Retinal pigment epithelial cell (primary cell): Measurements from ENCODE around the gene NT5M.

Source experiments
- DNase-seq: peaks from one replicate; pipeline ENCODE4 v3.0.0-alpha.2; 2010; ENCODE audit warnings: low read depth
- H3K4me3 ChIP-seq: 2 replicates; pipeline ENCODE4 v1.5.1; 2011; ENCODE audit warnings: mild to moderate bottlenecking, low read length, control low read depth, moderate library complexity
- CTCF ChIP-seq: conservative IDR thresholded peaks from 2 replicates; pipeline ENCODE4 v1.5.1; 2011; ENCODE audit warnings: low read depth, low read length, control low read depth, inconsistent platforms

The NT5M gene

GRCh38 chr17:17352836-17353624 is 49.9 kb downstream of the NT5M start:
- H3K4me3 ChIP-seq, result no peak overlapping the region
- TF ChIP-seq CTCF, result no peak
- no peak for DNase-seq

GRCh38 chr17:17353625-17354484 is 50.7 kb downstream of the NT5M start:
- DNase-seq, result no peak

GRCh38 chr17:17354560-17355349 is 51.6 kb downstream of the NT5M start:
- TF ChIP-seq CTCF, result peak; percentile 84
- H3K4me3 ChIP-seq, result no peak overlapping the region
- no peak for DNase-seq

More at GRCh38 chr17:17353625-17354484, 50.7 kb downstream of the NT5M start:
- no peak overlapping the region for H3K4me3 ChIP-seq
- TF ChIP-seq CTCF, result no peak

DNA sequence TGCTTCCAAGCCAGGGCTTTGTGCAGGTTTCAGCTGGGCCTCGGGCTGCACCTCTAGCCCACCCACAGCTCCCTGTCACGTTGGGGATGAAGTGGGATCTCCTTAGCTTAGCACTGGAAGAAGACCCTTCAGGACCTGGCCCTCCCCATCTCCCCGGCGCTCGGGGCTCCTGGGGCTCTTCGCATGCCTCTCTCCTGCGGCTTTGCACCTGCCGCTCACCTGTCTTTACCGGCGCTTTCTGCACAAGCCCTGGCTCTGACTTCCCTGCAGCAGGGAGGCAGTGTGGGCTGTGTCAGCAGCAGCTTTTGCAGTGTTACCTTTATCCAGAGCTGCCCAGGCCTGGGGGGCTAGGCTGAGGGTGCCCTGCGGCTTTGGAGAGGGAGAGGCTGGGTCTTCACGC is 52.3 kb downstream of the NT5M start:
- no peak for DNase-seq
- no peak overlapping the region for H3K4me3 ChIP-seq
- no peak for TF ChIP-seq CTCF

GRCh38 chr17:17356149-17356930 is 53.2 kb downstream of the NT5M start:
- H3K4me3 ChIP-seq, result no peak overlapping the region
- DNase-seq, result peak; percentile 29
- TF ChIP-seq CTCF, result peak; percentile 100

DNA sequence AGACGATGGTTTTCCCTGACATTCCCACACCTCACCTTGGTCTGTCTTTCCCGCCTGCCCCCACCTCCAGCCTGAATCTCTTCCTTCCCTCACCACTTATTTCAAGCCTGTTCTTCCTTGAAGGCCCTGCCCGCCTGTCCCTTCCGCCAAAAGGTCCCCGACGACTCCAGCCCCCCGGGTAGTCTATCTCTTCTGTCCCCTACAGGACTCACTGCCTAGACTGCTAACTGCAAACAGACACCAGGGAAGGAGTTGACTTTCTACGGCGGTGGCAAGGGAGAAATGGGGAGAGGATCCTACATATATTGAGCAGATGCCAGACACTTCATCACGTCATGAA is 53.7 kb downstream of the NT5M start:
- no peak overlapping the region for H3K4me3 ChIP-seq
- no peak for DNase-seq
- no peak for TF ChIP-seq CTCF
